Measurements from ENCODE around the gene MBOAT7. TPM values are rescaled to one million over a fixed set of nuclear protein-coding genes. Genes with fewer than 3 reads are reported as not detected.

Gene MBOAT7
- total and polyA plus RNA-seq, 2 donors from 2014 or later, result 41.6 to 64.4 TPM

GRCh38 chr19:54127688-54128440 is 61.5 kb downstream of the MBOAT7 start:
- no peak overlapping the region for H3K27ac ChIP-seq (ENCODE audit: low read depth in 2 of 2, low read length in 2 of 2)
- no peaks in the 10 kb centered on the region for H3K9me3 ChIP-seq (ENCODE audit: control insufficient read depth in 2 of 3, insufficient read depth in 1 of 3, low read length in 3 of 3)
- intact Hi-C loops (cut with DNase I), result no loop called here
- H3K9ac ChIP-seq (ENCODE audit: low read length in 3 of 3), result no peak overlapping the region
- no peak for TF ChIP-seq CTCF (IDR thresholded peaks at IDR 0.05; ENCODE audit: borderline replicate concordance, extremely low read depth, insufficient read depth)
- no peaks in the 10 kb centered on the region for H3K27me3 ChIP-seq (ENCODE audit: control insufficient read depth, insufficient read depth, low read length)
- DNase-seq, result peak in 1 of 5 donors; percentile 60
- no peak overlapping the region for H3K4me3 ChIP-seq (ENCODE audit: low read length in 3 of 3)
- no peaks in the 10 kb centered on the region for H3K4me1 ChIP-seq (ENCODE audit: control insufficient read depth in 2 of 3, insufficient read depth in 2 of 3, low read depth in 1 of 3, low read length in 3 of 3)
- peaks cover 0 to 37% (median 34%) of the 10 kb centered on the region in 3 donors for H3K36me3 ChIP-seq (ENCODE audit: control insufficient read depth in 2 of 3, insufficient read depth in 3 of 3, low read length in 3 of 3)
- no peak for FAIRE-seq

GRCh38 chr19:54125713-54126112 is 63.7 kb downstream of the MBOAT7 start:
- TF ChIP-seq CTCF (IDR thresholded peaks at IDR 0.05; ENCODE audit: borderline replicate concordance, extremely low read depth, insufficient read depth), result no peak
- no peak overlapping the region for H3K4me3 ChIP-seq (ENCODE audit: low read length in 3 of 3)
- FAIRE-seq (no peak), DNase-seq (peak in 1 of 5 donors; percentile 55)
- H3K9me3 ChIP-seq (ENCODE audit: control insufficient read depth in 2 of 3, insufficient read depth in 1 of 3, low read length in 3 of 3), result no peaks in the 10 kb centered on the region
- H3K36me3 ChIP-seq (ENCODE audit: control insufficient read depth in 2 of 3, insufficient read depth in 3 of 3, low read length in 3 of 3), result peaks cover 0 to 46% (median 45%) of the 10 kb centered on the region in 3 donors
- no peaks in the 10 kb centered on the region for H3K27me3 ChIP-seq (ENCODE audit: control insufficient read depth, insufficient read depth, low read length)
- intact Hi-C loops (cut with DNase I), result no loop called here
- no peak overlapping the region for H3K27ac ChIP-seq (ENCODE audit: low read depth in 2 of 2, low read length in 2 of 2)
- H3K4me1 ChIP-seq (ENCODE audit: control insufficient read depth in 2 of 3, insufficient read depth in 2 of 3, low read depth in 1 of 3, low read length in 3 of 3), result no peaks in the 10 kb centered on the region
- H3K9ac ChIP-seq (ENCODE audit: low read length in 3 of 3), result no peak overlapping the region

- no peaks in the 10 kb centered on the region for H3K9me3 ChIP-seq (ENCODE audit: control insufficient read depth in 2 of 3, insufficient read depth in 1 of 3, low read length in 3 of 3)
- intact Hi-C loops (cut with DNase I), result no loop called here
- H3K27me3 ChIP-seq (ENCODE audit: control insufficient read depth, insufficient read depth, low read length), result no peaks in the 10 kb centered on the region
- H3K4me1 ChIP-seq (ENCODE audit: control insufficient read depth in 2 of 3, insufficient read depth in 2 of 3, low read depth in 1 of 3, low read length in 3 of 3), result no peaks in the 10 kb centered on the region
- peak in 1 of 5 donors; percentile 70 for DNase-seq
- no peak for FAIRE-seq
- peaks cover 0 to 43% (median 41%) of the 10 kb centered on the region in 3 donors for H3K36me3 ChIP-seq (ENCODE audit: control insufficient read depth in 2 of 3, insufficient read depth in 3 of 3, low read length in 3 of 3)
- no peak overlapping the region for H3K4me3 ChIP-seq (ENCODE audit: low read length in 3 of 3)
- no peak for TF ChIP-seq CTCF (IDR thresholded peaks at IDR 0.05; ENCODE audit: borderline replicate concordance, extremely low read depth, insufficient read depth)
- H3K9ac ChIP-seq (ENCODE audit: low read length in 3 of 3), result no peak overlapping the region
- H3K27ac ChIP-seq (ENCODE audit: low read depth in 2 of 2, low read length in 2 of 2), result no peak overlapping the region
These were observed 65.0 kb downstream of the MBOAT7 start for GRCh38 chr19:54124393-54124792.

Measured in kidney (tissue), 14 donors.